KMS-11 (cell line): Measurements from ENCODE around the gene USP50.

Experiments
- H2AFZ ChIP-seq: fragments of 200-600 bp; sonication (generic); 2 replicates; pipeline ENCODE4 v1.6.1; 2016; ENCODE audit warnings: antibody characterized with exemption, mixed run types, low read depth
- H3K27ac ChIP-seq: fragments of 200-600 bp; sonication (generic); 2 replicates; pipeline ENCODE4 v1.6.1; 2016; ENCODE audit warnings: mild to moderate bottlenecking, mixed run types
- H3K27me3 ChIP-seq: fragments of 200-600 bp; sonication (generic); 2 replicates; pipeline ENCODE4 v1.6.1; 2017; ENCODE audit warnings: mild to moderate bottlenecking, low read depth, mixed run types, moderate library complexity; ENCODE audit not compliant: insufficient read depth
- H3K36me3 ChIP-seq: fragments of 200-600 bp; sonication (generic); 2 replicates; pipeline ENCODE4 v1.6.1; 2017; ENCODE audit warnings: mild to moderate bottlenecking, mixed run types; ENCODE audit not compliant: insufficient read depth
- H3K4me1 ChIP-seq: fragments of 200-600 bp; sonication (generic); 2 replicates; pipeline ENCODE4 v1.6.1; 2016; ENCODE audit warnings: mild to moderate bottlenecking, low read depth, mixed run types; ENCODE audit not compliant: poor library complexity, severe bottlenecking
- H3K4me2 ChIP-seq: fragments of 200-600 bp; sonication (generic); 2 replicates; pipeline ENCODE4 v1.7.0; 2016; ENCODE audit warnings: mild to moderate bottlenecking, mixed run types
- H3K4me3 ChIP-seq: fragments of 200-600 bp; sonication (generic); IDR thresholded peaks from 2 replicates; pipeline ENCODE4 v1.6.1; 2017; ENCODE audit warnings: low read depth, low read length, mixed read lengths; ENCODE audit not compliant: insufficient read depth
- H3K79me2 ChIP-seq: fragments of 200-600 bp; sonication (generic); 2 replicates; pipeline ENCODE4 v1.6.1; 2016; ENCODE audit warnings: low read depth, mixed run types; ENCODE audit not compliant: insufficient read depth
- H3K9ac ChIP-seq: fragments of 200-600 bp; sonication (generic); 2 replicates; pipeline ENCODE4 v1.6.1; 2016; ENCODE audit warnings: mild to moderate bottlenecking, mixed run types
- H4K20me1 ChIP-seq: fragments of 200-600 bp; sonication (generic); 2 replicates; pipeline ENCODE4 v1.6.1; 2016; ENCODE audit warnings: mild to moderate bottlenecking, mixed run types; ENCODE audit not compliant: insufficient read depth
- TF ChIP-seq, protein P1 (sequence below): fragments of 200-600 bp; sonication (generic); conservative IDR thresholded peaks from 2 replicates; pipeline ENCODE4 v1.6.1; 2017; ENCODE audit warnings: low read depth, mild to moderate bottlenecking, antibody characterized with exemption, low read length, moderate library complexity, mixed read lengths

Gene USP50

DNA sequence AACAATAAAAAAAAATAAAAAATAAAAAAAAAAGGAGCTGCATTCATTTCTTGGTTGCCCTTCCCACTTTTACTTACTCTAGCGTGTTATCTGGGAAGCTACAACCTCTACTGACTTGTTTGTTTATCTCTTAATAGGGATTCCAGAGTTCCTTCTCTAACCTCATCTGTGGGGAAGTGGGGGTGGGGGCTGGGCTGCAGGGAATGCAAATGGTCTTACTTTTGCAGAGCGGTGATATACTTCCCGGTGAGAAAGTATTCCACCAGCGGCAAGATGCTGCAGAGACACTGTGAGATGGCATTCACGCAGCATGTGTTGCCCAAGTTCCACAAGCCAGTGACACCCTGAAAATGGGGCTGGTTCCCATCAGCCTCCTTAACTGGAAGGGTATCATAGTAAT lies 2.1 kb downstream of the USP50 start:
- Histone ChIP-seq H3K36me3 (no peaks in the 10 kb centered on the region), H2AFZ (no peak overlapping the region), H3K4me1 (no peaks in the 10 kb centered on the region), H4K20me1 (no peaks in the 10 kb centered on the region), H3K4me2 (no peak overlapping the region), H3K27ac (no peak overlapping the region), H3K9ac (no peak overlapping the region), H3K27me3 (no peaks in the 10 kb centered on the region), H3K4me3 (no peak overlapping the region), H3K79me2 (no peaks in the 10 kb centered on the region)
- TF ChIP-seq, protein P1, sequence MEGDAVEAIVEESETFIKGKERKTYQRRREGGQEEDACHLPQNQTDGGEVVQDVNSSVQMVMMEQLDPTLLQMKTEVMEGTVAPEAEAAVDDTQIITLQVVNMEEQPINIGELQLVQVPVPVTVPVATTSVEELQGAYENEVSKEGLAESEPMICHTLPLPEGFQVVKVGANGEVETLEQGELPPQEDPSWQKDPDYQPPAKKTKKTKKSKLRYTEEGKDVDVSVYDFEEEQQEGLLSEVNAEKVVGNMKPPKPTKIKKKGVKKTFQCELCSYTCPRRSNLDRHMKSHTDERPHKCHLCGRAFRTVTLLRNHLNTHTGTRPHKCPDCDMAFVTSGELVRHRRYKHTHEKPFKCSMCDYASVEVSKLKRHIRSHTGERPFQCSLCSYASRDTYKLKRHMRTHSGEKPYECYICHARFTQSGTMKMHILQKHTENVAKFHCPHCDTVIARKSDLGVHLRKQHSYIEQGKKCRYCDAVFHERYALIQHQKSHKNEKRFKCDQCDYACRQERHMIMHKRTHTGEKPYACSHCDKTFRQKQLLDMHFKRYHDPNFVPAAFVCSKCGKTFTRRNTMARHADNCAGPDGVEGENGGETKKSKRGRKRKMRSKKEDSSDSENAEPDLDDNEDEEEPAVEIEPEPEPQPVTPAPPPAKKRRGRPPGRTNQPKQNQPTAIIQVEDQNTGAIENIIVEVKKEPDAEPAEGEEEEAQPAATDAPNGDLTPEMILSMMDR = no peak

DNA sequence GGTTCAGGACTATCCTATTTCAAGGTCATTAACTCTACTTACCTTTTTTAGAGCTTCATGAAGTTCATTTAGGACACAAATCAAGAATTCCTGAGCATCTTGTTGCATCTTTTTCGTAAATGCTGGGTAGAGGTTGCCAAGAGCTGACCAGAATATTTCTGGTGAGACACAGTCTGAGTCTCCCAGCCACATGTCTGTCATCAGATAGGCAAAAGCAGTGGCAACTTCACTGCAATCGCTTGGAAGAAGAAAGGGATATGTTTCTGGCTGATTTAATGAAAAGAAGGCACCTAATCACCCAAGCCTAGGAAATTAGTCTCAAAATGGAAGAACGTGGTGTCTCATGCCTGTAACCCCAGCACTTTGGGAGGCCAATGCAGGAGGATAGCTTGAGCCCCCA lies 2.9 kb downstream of the USP50 start:
- Histone ChIP-seq H3K4me1 (no peaks in the 10 kb centered on the region), H3K36me3 (no peaks in the 10 kb centered on the region), H3K4me2 (no peak overlapping the region), H4K20me1 (no peaks in the 10 kb centered on the region), H3K79me2 (no peaks in the 10 kb centered on the region), H3K27me3 (no peaks in the 10 kb centered on the region), H3K27ac (no peak overlapping the region), H2AFZ (no peak overlapping the region), H3K9ac (no peak overlapping the region), H3K4me3 (no peak overlapping the region)
- TF ChIP-seq, protein P1 = no peak

DNA sequence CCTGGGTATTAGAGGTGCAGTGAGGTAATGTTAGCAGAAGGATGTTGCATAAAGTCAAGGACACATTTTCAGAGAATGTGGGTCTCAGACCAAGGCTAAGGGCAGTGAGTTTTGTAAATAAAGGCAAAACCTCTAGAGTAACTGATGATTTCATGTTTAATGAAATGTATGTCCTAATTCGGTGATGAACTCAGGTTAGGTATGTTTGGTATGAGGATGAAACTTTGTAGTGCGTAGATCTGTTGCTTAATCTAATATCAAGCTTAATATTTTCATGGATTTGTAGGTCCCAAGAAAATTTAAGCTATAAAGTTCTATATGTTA lies 3.6 kb downstream of the USP50 start:
- Histone ChIP-seq H3K4me2 (no peak overlapping the region), H3K27ac (no peak overlapping the region), H3K79me2 (no peaks in the 10 kb centered on the region), H3K4me3 (no peak overlapping the region), H3K9ac (no peak overlapping the region), H3K36me3 (no peaks in the 10 kb centered on the region), H3K27me3 (no peaks in the 10 kb centered on the region), H4K20me1 (no peaks in the 10 kb centered on the region), H3K4me1 (no peaks in the 10 kb centered on the region), H2AFZ (no peak overlapping the region)
- TF ChIP-seq, protein P1 = no peak

DNA sequence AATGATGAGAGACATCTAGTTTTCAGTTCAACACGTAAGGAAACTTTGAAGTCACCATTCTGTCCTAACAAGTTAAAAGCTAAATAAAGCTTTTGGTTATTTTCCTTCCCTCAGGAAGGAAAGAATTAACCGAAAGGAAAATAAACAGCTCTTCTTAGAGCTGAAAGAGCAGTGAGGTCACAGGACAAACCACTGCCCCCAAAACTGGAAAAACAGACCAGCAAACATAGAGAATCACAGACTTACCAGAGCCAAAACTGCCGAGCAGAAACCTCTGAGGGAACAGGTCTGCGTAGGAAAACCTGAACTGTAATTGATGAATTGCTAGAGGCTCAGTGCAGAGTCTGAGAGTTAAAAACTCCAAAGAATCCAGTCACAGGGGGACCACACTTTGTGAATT lies 14.7 kb downstream of the USP50 start:
- TF ChIP-seq, protein P1 = no peak
- no peak overlapping the region for H2AFZ ChIP-seq
- H3K36me3 ChIP-seq = no peaks in the 10 kb centered on the region
- H3K4me2 ChIP-seq = no peak overlapping the region
- no peaks in the 10 kb centered on the region for H3K79me2 ChIP-seq
- H3K4me1 ChIP-seq = peaks cover 7% of the 10 kb centered on the region
- H3K4me3 ChIP-seq = no peak overlapping the region
- no peak overlapping the region for H3K27ac ChIP-seq
- no peaks in the 10 kb centered on the region for H3K27me3 ChIP-seq
- no peak overlapping the region for H3K9ac ChIP-seq
- H4K20me1 ChIP-seq = no peaks in the 10 kb centered on the region

DNA sequence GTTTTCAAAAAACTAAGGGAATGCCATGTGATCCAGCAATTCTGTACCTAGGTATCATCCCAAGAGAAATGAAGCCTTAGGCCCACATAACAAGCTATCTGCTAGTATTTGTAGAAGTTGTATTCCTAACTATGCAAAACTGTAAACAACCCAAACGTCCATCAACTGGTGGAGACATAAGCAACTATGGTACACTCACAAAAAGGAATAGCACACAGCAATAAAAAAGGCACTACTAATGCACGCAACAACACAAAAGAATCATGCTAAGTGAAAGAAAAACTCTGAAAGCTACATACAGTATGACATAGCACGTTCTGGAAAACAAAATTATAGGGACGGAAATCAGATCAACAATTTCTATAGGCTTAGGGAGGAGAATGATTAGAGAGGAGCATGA lies 15.3 kb downstream of the USP50 start:
- Histone ChIP-seq H3K4me3 (no peak overlapping the region), H3K9ac (no peak overlapping the region), H3K27ac (no peak overlapping the region), H3K27me3 (no peaks in the 10 kb centered on the region), H2AFZ (no peak overlapping the region), H3K79me2 (no peaks in the 10 kb centered on the region), H3K4me2 (no peak overlapping the region), H3K4me1 (peaks cover 7% of the 10 kb centered on the region), H4K20me1 (no peaks in the 10 kb centered on the region), H3K36me3 (no peaks in the 10 kb centered on the region)
- TF ChIP-seq, protein P1 = no peak
